ENCODE data around the gene ANXA3. TPM values are rescaled to one million over a fixed set of nuclear protein-coding genes. Genes with fewer than 3 reads are reported as not detected.

The ANXA3 gene
- total RNA-seq, 1 experiment from 2014 or later, result 3.4 TPM

GRCh38 chr4:78625073-78625472 lies 73.5 kb downstream of the ANXA3 start:
- Histone ChIP-seq H3K36me3 (no peaks in the 10 kb centered on the region), H3K27ac (no peak overlapping the region), H3K9me3 (replicated peaks) (no peaks in the 10 kb centered on the region), H3K4me1 (peaks cover 3% of the 10 kb centered on the region), H3K4me3 (no peak overlapping the region), H3K27me3 (no peaks in the 10 kb centered on the region)
- no peak for DNase-seq

DNA sequence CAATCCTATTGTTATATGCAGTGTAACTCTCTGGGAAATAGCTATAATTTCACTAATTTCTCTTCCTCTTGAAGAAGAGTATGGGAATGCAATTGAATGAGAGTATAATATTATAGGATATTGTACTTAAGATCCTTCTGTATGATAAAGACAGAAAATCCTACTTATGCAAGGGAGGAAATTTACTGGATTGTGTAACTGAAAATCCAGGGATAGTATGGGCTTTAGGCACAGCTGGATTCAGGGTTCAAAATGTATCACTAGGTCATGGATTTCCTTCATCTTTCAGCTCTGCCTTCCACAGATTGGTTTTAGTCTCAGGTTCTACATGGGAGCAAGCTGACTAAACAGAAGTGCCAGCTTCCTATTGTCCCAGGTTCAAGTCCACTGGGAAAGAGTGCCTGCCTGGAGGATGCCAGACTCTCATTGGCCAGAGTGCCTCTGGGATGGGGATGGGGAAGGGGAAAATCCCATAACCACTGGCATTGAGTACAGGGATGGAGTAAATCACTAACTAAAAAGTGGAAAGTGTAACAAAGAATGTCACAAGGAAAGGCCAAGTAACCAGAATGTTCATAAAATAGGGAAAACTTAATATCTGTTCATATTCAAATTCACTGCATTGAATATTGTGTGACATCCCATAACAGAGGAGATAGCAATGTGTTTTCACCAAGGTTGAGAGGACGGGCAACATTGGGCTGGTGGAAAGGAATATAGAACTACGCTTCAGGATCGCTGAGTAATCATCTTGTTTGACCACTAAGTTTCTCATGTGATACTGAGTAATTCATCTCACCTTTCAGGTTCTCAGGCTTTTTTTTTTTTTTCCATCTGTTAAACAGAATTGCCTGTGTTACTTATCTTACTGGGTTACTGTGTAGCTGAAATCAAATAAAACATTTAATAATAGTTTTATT lies 75.7 kb downstream of the ANXA3 start:
- Histone ChIP-seq H3K4me1 (peaks cover 3% of the 10 kb centered on the region; the same call in 1 of the 2 replicates), H3K27ac (no peak overlapping the region), H3K27me3 (no peaks in the 10 kb centered on the region), H3K36me3 (no peaks in the 10 kb centered on the region), H3K4me3 (no peak overlapping the region), H3K9me3 (replicated peaks) (no peaks in the 10 kb centered on the region)
- DNase-seq, result no peak

- no peak overlapping the region for H3K4me3 ChIP-seq
- H3K36me3 ChIP-seq, result no peaks in the 10 kb centered on the region
- H3K27me3 ChIP-seq, result no peaks in the 10 kb centered on the region
- DNase-seq, result no peak
- no peaks in the 10 kb centered on the region for H3K9me3 ChIP-seq (replicated peaks)
- H3K27ac ChIP-seq, result no peak overlapping the region
- H3K4me1 ChIP-seq, result peaks cover 3% of the 10 kb centered on the region; the same call in 1 of the 2 replicates
Measured at GRCh38 chr4:78627966-78628678, 76.6 kb downstream of the ANXA3 start.

DNA sequence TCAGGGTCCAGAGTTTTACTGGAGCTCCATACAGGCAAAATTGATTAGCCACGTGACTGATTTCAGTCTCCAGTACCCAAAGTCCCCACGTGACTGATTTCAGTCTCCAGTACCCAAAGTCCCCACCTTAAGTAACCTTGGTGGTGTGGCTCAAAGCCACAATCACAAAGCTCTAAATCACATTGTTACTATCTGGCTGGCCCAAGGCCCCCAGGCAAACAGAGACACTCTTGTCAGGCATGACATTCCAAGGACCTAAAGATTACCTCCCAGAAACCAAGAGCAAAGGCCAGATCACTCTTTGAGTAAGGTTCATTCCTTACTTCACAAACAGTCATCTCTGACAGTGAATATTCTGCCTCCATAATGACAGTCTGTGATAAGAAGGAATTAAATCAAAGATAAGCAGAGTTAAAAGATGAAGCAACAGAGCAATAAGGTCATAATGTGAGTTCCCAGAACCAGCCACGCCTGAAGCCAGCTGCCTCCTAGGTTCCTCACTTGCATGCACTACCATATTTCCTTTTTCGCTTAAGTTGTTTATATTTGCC lies 78.5 kb downstream of the ANXA3 start:
- Histone ChIP-seq H3K27ac (peak overlapping the region; percentile 40; the same call in 1 of the 2 replicates), H3K4me3 (no peak overlapping the region), H3K36me3 (no peaks in the 10 kb centered on the region), H3K27me3 (no peaks in the 10 kb centered on the region), H3K4me1 (peaks cover 3% of the 10 kb centered on the region; the same call in 1 of the 2 replicates), H3K9me3 (replicated peaks) (no peaks in the 10 kb centered on the region; the same call in 1 of the 2 replicates)
- DNase-seq, result no peak

DNA sequence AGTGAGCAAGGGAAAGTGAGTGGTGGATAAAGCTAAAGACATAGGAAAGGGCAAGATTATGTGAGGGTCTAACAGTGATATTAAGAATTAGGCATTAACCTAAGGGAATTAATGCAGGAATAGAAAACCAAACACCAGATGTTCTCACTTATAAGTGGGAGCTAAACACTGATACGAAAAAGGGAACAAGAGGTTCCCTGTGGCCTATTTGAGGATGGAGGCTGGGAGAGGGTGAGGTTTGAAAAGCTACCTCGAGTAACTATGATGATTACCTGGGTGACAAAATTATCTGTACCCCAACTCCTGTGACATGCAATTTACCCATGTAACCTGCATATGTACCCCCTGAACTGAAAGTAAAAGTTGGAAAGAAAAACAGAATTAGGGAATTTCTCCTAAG lies 79.0 kb downstream of the ANXA3 start:
- H3K4me3 ChIP-seq, result no peak overlapping the region
- no peak overlapping the region for H3K27ac ChIP-seq
- H3K4me1 ChIP-seq, result peaks cover 3% of the 10 kb centered on the region; the same call in 1 of the 2 replicates
- no peak for DNase-seq
- H3K27me3 ChIP-seq, result no peaks in the 10 kb centered on the region
- H3K36me3 ChIP-seq, result no peaks in the 10 kb centered on the region
- no peaks in the 10 kb centered on the region; the same call in 1 of the 2 replicates for H3K9me3 ChIP-seq (replicated peaks)

DNA sequence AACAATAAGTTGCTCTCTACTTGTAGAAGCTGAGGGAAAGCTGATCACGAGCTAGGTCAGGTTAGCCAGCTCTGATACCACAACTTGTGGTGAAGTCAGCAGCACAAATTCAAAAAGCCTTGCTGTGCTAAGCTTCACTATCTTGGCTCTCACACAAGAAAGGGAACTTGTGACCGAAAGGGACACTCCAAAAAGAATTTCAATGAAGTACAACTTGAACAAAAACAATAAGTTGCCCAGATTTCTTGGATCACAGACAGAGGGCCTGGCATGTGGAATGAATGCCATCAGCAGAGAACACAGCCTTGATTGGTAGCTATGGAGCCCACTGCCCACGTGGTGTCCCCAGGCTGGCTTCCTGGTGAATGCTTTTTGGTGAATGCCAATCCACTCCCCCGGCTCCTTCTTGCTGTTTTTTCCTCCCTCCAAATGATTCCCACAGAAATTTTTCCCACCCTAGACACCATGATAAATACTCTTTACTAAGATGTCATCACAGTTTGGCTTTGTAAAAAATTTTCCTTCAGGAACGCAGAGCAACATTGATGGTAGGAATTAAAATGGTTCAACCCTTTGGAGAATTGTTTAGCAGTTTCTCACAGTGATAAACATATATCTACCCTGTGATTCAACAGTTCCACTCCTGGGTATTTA lies 82.6 kb downstream of the ANXA3 start:
- Histone ChIP-seq H3K9me3 (replicated peaks) (no peaks in the 10 kb centered on the region; the same call in 1 of the 2 replicates), H3K4me1 (no peaks in the 10 kb centered on the region; the same call in 1 of the 2 replicates), H3K27me3 (no peaks in the 10 kb centered on the region), H3K27ac (no peak overlapping the region), H3K36me3 (no peaks in the 10 kb centered on the region), H3K4me3 (no peak overlapping the region)
- no peak for DNase-seq

- no peak for DNase-seq
- Histone ChIP-seq H3K9me3 (replicated peaks) (no peaks in the 10 kb centered on the region; the same call in 1 of the 2 replicates), H3K4me3 (no peak overlapping the region), H3K36me3 (no peaks in the 10 kb centered on the region), H3K27me3 (no peaks in the 10 kb centered on the region), H3K4me1 (no peaks in the 10 kb centered on the region), H3K27ac (no peak overlapping the region)
Measured at GRCh38 chr4:78638337-78639172, 87.0 kb downstream of the ANXA3 start.

- Histone ChIP-seq H3K36me3 (no peaks in the 10 kb centered on the region), H3K4me1 (no peaks in the 10 kb centered on the region), H3K9me3 (replicated peaks) (no peaks in the 10 kb centered on the region; the same call in 1 of the 2 replicates), H3K4me3 (no peak overlapping the region), H3K27me3 (no peaks in the 10 kb centered on the region), H3K27ac (no peak overlapping the region)
- no peak for DNase-seq
Measured at GRCh38 chr4:78640714-78641113, 89.1 kb downstream of the ANXA3 start.

DNA sequence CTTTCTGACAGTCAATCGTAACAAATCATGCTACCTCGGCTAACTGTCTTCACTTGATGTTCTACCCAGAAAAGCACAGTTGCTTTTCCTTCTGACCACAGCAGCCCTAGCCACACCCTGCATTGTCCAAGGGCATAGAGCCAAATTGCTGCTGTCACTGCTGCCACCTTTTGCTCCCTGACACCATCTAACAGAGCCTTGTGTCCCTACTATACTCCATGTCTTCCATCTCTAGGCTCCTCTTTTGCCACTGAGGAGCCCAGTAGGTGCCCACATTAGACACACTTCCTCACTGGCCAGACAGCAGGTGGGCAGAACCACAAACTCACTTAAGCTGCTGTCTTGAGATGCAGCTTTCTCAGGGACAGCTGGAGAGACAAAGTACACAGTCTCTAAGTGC lies 91.4 kb downstream of the ANXA3 start:
- no peak overlapping the region for H3K4me3 ChIP-seq
- H3K36me3 ChIP-seq, result no peaks in the 10 kb centered on the region
- no peak overlapping the region for H3K27ac ChIP-seq
- no peaks in the 10 kb centered on the region for H3K27me3 ChIP-seq
- no peaks in the 10 kb centered on the region; the same call in 1 of the 2 replicates for H3K9me3 ChIP-seq (replicated peaks)
- peaks cover 8% of the 10 kb centered on the region for H3K4me1 ChIP-seq
- DNase-seq, result peak in 1 of 2 experiments; percentile 31

DNA sequence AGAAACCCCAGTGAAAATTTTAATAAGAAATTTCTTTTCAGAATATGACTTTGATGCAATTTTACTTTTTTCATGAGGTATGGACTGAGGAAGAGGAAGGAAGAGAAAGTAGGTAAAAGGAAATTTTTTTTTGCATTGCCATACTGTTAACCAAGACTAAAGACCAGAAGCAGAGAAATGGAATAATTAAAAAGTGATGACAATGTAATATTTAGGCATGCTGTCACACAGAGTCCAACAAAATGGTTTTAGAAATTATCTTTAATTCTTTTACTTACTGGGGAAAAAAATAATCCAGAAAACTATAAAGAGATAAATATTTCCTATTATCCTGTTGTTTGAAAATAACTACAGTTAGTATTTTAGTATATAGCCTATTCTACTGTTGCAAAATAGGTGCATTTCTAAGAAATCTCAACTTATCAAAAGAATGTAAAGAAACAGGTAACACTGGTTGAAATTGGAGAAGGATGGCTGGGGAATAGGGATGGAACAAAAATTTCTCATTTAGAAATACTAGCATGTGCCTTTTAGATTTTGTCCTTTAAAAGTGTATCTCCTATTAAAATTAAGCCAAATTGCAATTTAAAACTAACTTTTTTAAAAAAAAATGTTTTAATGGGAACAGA lies 92.6 kb downstream of the ANXA3 start:
- Histone ChIP-seq H3K36me3 (no peaks in the 10 kb centered on the region), H3K27ac (no peak overlapping the region)
- no peak for DNase-seq

GRCh38 chr4:78644744-78645330 lies 93.3 kb downstream of the ANXA3 start:
- Histone ChIP-seq H3K36me3 (no peaks in the 10 kb centered on the region), H3K9me3 (replicated peaks) (no peaks in the 10 kb centered on the region; the same call in 1 of the 2 replicates), H3K4me1 (peaks cover 8% of the 10 kb centered on the region), H3K4me3 (no peak overlapping the region), H3K27me3 (no peaks in the 10 kb centered on the region), H3K27ac (no peak overlapping the region)
- DNase-seq, result peak; percentile 46 to 63

More for the DNA sequence above, 92.6 kb downstream of the ANXA3 start:
- no peaks in the 10 kb centered on the region for H3K27me3 ChIP-seq
- H3K4me1 ChIP-seq, result peaks cover 8% of the 10 kb centered on the region
- H3K4me3 ChIP-seq, result no peak overlapping the region
- no peaks in the 10 kb centered on the region; the same call in 1 of the 2 replicates for H3K9me3 ChIP-seq (replicated peaks)

GRCh38 chr4:78645853-78646757 lies 94.5 kb downstream of the ANXA3 start:
- H3K4me3 ChIP-seq, result peak overlapping the region; percentile 16
- H3K4me1 ChIP-seq, result peaks cover 8% of the 10 kb centered on the region
- H3K27me3 ChIP-seq, result no peaks in the 10 kb centered on the region
- H3K9me3 ChIP-seq (replicated peaks), result no peaks in the 10 kb centered on the region; the same call in 1 of the 2 replicates
- no peak overlapping the region for H3K27ac ChIP-seq
- peak in 1 of 2 experiments; percentile 32 for DNase-seq
- no peaks in the 10 kb centered on the region for H3K36me3 ChIP-seq
